Activated CD8-positive, alpha-beta T cell treated with anti-CD3 and anti-CD28 coated beads for 36 hours (primary cell): ENCODE results near the gene SAFB2. TPM values are rescaled to one million over a fixed set of nuclear protein-coding genes. Genes with fewer than 3 reads are reported as not detected.

ENCODE experiments used
- ATAC-seq: fragments of 200-7000 bp; cut with Tn5 transposase; one replicate; pipeline ENCODE4 v1.10.0; 2021; ENCODE audit warnings: mild to moderate bottlenecking, moderate library complexity
- CTCF ChIA-PET: fragments of 350-600 bp; sonication (Branson Sonifier 250); formaldehyde crosslinking; loops from one replicate; lab custom pipeline; 2021; ENCODE audit warnings: antibody characterized with exemption; lab: Charles Lee
- POLR2A ChIA-PET: fragments of 350-600 bp; sonication (Branson Sonifier 250); formaldehyde crosslinking; loops from one replicate; lab custom pipeline; 2021; ENCODE audit warnings: antibody characterized with exemption; lab: Charles Lee
- DNase-seq: peaks from one replicate; pipeline ENCODE4 v3.0.0-alpha.2; 2020
- H3K27ac Mint-ChIP-seq: one replicate; pipeline ENCODE4 v1.8.0; 2021; ENCODE audit warnings: mild to moderate bottlenecking, mixed read lengths
- H3K27me3 Mint-ChIP-seq: one replicate; pipeline ENCODE4 v1.8.0; 2021; ENCODE audit warnings: mixed read lengths
- H3K36me3 Mint-ChIP-seq: one replicate; pipeline ENCODE4 v1.8.0; 2021; ENCODE audit warnings: low read depth, mixed read lengths
- H3K4me1 Mint-ChIP-seq: one replicate; pipeline ENCODE4 v1.8.0; 2021; ENCODE audit warnings: low read depth, mixed read lengths
- H3K4me3 Mint-ChIP-seq: one replicate; pipeline ENCODE4 v1.8.0; 2021; ENCODE audit warnings: mild to moderate bottlenecking, moderate library complexity, mixed read lengths
- H3K9me3 Mint-ChIP-seq: one replicate; pipeline ENCODE4 v1.8.0; 2021; ENCODE audit warnings: mixed read lengths
- intact Hi-C: fragments of 100-400 bp; cut with micrococcal nuclease; formaldehyde crosslinking; loops from one replicate; pipeline ENCODE4 v1.10.0; 2022
- total RNA-seq, 2 experiments: library from RNA; stranded (reverse); gene quantifications; one replicate each; pipeline ENCODE4 v1.2.3, GENCODE V29; 2021
- TF ChIP-seq, protein P1 (sequence below): fragments of 200-600 bp; IDR thresholded peaks from one replicate; pipeline ENCODE4 v1.8.0; 2022; ENCODE audit warnings: antibody characterized with exemption, mild to moderate bottlenecking

The SAFB2 gene
- total RNA-seq, 2 experiments from 2014 or later, result 70.8 to 78.0 TPM

DNA sequence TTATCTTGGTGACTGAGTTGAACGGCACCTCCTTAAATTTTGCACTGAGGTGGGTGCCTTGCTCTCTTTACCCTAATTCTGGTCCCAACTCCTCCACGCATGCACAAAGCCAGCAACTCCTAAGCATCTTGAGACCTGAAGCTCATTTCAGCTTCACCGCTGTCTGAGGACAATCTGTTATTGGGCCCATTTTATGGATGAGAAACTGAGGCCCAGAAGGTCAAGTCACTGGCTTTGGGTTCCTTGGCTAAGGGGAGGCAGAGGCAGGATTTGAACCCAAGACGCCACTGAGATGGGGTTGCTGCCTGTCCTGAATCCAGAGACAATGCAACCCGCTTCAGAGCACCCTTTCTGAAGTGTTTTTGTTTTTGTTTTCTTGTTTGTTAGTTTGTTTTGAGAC lies 77.5 kb downstream of the SAFB2 start:
- H3K4me3 Mint-ChIP-seq, result no peak overlapping the region
- ATAC-seq (no peak), DNase-seq (no peak)
- no peaks in the 10 kb centered on the region for H3K36me3 Mint-ChIP-seq
- peaks cover 1% of the 10 kb centered on the region for H3K27me3 Mint-ChIP-seq
- intact Hi-C loops, result no loop called here
- TF ChIP-seq, protein P1, sequence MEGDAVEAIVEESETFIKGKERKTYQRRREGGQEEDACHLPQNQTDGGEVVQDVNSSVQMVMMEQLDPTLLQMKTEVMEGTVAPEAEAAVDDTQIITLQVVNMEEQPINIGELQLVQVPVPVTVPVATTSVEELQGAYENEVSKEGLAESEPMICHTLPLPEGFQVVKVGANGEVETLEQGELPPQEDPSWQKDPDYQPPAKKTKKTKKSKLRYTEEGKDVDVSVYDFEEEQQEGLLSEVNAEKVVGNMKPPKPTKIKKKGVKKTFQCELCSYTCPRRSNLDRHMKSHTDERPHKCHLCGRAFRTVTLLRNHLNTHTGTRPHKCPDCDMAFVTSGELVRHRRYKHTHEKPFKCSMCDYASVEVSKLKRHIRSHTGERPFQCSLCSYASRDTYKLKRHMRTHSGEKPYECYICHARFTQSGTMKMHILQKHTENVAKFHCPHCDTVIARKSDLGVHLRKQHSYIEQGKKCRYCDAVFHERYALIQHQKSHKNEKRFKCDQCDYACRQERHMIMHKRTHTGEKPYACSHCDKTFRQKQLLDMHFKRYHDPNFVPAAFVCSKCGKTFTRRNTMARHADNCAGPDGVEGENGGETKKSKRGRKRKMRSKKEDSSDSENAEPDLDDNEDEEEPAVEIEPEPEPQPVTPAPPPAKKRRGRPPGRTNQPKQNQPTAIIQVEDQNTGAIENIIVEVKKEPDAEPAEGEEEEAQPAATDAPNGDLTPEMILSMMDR, result no peak
- CTCF ChIA-PET, result no interaction called here
- H3K9me3 Mint-ChIP-seq, result no peaks in the 10 kb centered on the region
- no peak overlapping the region for H3K27ac Mint-ChIP-seq
- peaks cover 3% of the 10 kb centered on the region for H3K4me1 Mint-ChIP-seq
- POLR2A ChIA-PET, result no interaction called here

DNA sequence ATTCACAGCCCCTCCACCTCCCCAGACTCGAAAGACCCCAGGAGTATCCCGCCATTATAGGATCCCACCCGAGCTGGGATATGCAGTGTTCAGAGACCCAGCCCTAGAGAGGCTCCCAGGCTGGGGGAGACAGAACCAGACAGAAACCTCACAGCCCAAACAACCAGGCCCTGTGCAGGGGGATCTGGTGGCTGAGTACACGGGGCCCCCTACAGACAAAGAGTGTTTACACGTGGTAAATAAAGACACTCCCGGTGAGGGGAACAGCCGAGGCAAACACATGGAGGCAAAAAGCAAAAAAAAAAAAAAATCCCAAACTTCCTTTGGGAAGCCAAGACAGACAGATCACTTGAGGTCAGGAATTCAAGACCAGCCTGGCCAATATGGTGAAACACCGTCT lies 79.9 kb downstream of the SAFB2 start:
- H3K4me3 Mint-ChIP-seq, result no peak overlapping the region
- no peak for ATAC-seq
- no peaks in the 10 kb centered on the region for H3K4me1 Mint-ChIP-seq
- no peak for DNase-seq
- ChIA-PET POLR2A (no interaction called here), CTCF (interaction anchor here (1.2 kb wide), 1 partner anchor 19 kb away, joined by 3 read pairs; no protein-coding TSS in a partner anchor)
- intact Hi-C loops, result no loop called here
- H3K36me3 Mint-ChIP-seq, result no peaks in the 10 kb centered on the region
- H3K27me3 Mint-ChIP-seq, result peaks cover 8% of the 10 kb centered on the region
- H3K27ac Mint-ChIP-seq, result no peak overlapping the region
- no peaks in the 10 kb centered on the region for H3K9me3 Mint-ChIP-seq
- TF ChIP-seq, protein P1, result no peak

GRCh38 chr19:5541456-5541855 lies 81.1 kb downstream of the SAFB2 start:
- no peak overlapping the region for H3K27ac Mint-ChIP-seq
- no peaks in the 10 kb centered on the region for H3K4me1 Mint-ChIP-seq
- TF ChIP-seq, protein P1, result no peak
- POLR2A ChIA-PET, result no interaction called here
- no peaks in the 10 kb centered on the region for H3K36me3 Mint-ChIP-seq
- H3K4me3 Mint-ChIP-seq, result no peak overlapping the region
- intact Hi-C loops, result no loop called here
- peaks cover 9% of the 10 kb centered on the region for H3K27me3 Mint-ChIP-seq
- DNase-seq (no peak), ATAC-seq (no peak)
- CTCF ChIA-PET, result no interaction called here
- H3K9me3 Mint-ChIP-seq, result no peaks in the 10 kb centered on the region

GRCh38 chr19:5540208-5540607 lies 82.4 kb downstream of the SAFB2 start:
- ChIA-PET POLR2A (interaction anchor here (0.7 kb wide), 1 partner anchor 86 kb away, joined by 3 read pairs; no protein-coding TSS in a partner anchor), CTCF (no interaction called here)
- DNase-seq, result no peak
- H3K27me3 Mint-ChIP-seq, result peaks cover 14% of the 10 kb centered on the region
- H3K36me3 Mint-ChIP-seq, result peaks cover 2% of the 10 kb centered on the region
- H3K27ac Mint-ChIP-seq, result no peak overlapping the region
- ATAC-seq, result no peak
- TF ChIP-seq, protein P1, result no peak
- no peaks in the 10 kb centered on the region for H3K4me1 Mint-ChIP-seq
- H3K4me3 Mint-ChIP-seq, result no peak overlapping the region
- intact Hi-C loops, result no loop called here
- peaks cover 2% of the 10 kb centered on the region for H3K9me3 Mint-ChIP-seq

DNA sequence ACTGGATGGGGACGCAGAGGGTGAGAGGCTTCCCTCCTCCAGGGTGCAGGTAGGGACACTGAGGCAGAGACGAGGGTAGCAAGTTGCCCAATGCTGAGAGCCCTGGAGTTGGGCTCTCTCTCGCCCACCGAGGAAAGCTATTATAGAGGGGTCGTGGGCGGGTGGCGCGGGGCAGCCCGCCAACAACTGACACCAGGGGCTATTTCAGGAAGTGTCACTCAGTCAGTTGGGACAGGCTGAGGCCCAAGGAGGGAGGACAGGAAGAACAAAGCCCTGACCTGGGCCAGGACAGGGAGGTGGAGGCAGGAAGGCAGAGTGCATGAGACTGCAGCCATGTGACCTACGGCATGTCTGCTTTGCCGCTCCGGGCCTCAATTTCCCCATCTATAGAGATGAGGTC lies 84.7 kb downstream of the SAFB2 start:
- CTCF ChIA-PET, result interaction anchor here (1.0 kb wide), 1 partner anchor 9 kb away, joined by 4 read pairs; no protein-coding TSS in a partner anchor
- no peak overlapping the region for H3K27ac Mint-ChIP-seq
- DNase-seq (no peak), ATAC-seq (no peak)
- peaks cover 17% of the 10 kb centered on the region for H3K27me3 Mint-ChIP-seq
- intact Hi-C loops, result no loop called here
- H3K4me3 Mint-ChIP-seq, result no peak overlapping the region
- peaks cover 7% of the 10 kb centered on the region for H3K36me3 Mint-ChIP-seq
- POLR2A ChIA-PET, result no interaction called here
- H3K9me3 Mint-ChIP-seq, result peaks cover 15% of the 10 kb centered on the region
- TF ChIP-seq, protein P1, result no peak
- no peaks in the 10 kb centered on the region for H3K4me1 Mint-ChIP-seq

Other genes with a start within 250 kb of the SAFB2 start
- gene ZNRF4, start 167.4 kb downstream of the SAFB2 start, total RNA-seq, result not detected
- under 1 TPM; 0.38 to 0.50 TPM for gene TINCR, start 54.8 kb downstream of the SAFB2 start, total RNA-seq
- 100 to 1,000 TPM; 124 to 132 TPM for gene SAFB, start 307 bp upstream of the SAFB2 start, total RNA-seq
- gene MICOS13, start 57.7 kb upstream of the SAFB2 start, total RNA-seq, result 10 to 100 TPM; 49.4 TPM
- gene HSD11B1L, start 58.3 kb upstream of the SAFB2 start, total RNA-seq, result 1 to 10 TPM; 2.7 to 3.5 TPM
- gene RPL36, start 67.5 kb upstream of the SAFB2 start, total RNA-seq, result 1,000 to 10,000 TPM; 1,711 to 1,715 TPM
- gene LONP1, start 97.4 kb upstream of the SAFB2 start, total RNA-seq, result 100 to 1,000 TPM; 324 to 342 TPM
- not detected for gene CATSPERD, start 97.9 kb upstream of the SAFB2 start, total RNA-seq
- 1 to 10 TPM; 4.4 to 5.0 TPM for gene PRR22, start 162.0 kb upstream of the SAFB2 start, total RNA-seq
- 10 to 100 TPM; 69.6 to 74.5 TPM for gene DUS3L, start 168.4 kb upstream of the SAFB2 start, total RNA-seq
- gene NRTN, start 182.3 kb upstream of the SAFB2 start, total RNA-seq, result under 1 TPM in 1 of 2 experiments, not detected in 1; 0.72 TPM
- gene FUT6, start 216.9 kb upstream of the SAFB2 start, total RNA-seq, result not detected
- gene FUT3, start 228.7 kb upstream of the SAFB2 start, total RNA-seq, result not detected
- gene FUT5, start 247.8 kb upstream of the SAFB2 start, total RNA-seq, result not detected